GM21447 (cell line): ENCODE results near the gene TBC1D21.
"Not testable (repeated sequence)": the region's sequence is repeated elsewhere in the genome, so short reads cannot be mapped to it uniquely, and the experiment has no call there.

Experiments used
- ATAC-seq: cut with Tn5 transposase; IDR thresholded peaks from one replicate; pipeline ENCODE4 v1.9.1; 2021; ENCODE audit not compliant: unreplicated experiment

TBC1D21 gene

GRCh38 chr15:73927476-73928240 is 54.3 kb downstream of the TBC1D21 start:
- no peak for ATAC-seq

GRCh38 chr15:73928241-73928579 is 54.8 kb downstream of the TBC1D21 start:
- no peak for ATAC-seq

- ATAC-seq = no peak
Observed at GRCh38 chr15:73928971-73929627, 55.7 kb downstream of the TBC1D21 start.

GRCh38 chr15:73930371-73930770 is 57.0 kb downstream of the TBC1D21 start:
- ATAC-seq = no peak

GRCh38 chr15:73930790-73931281 is 57.5 kb downstream of the TBC1D21 start:
- no peak for ATAC-seq

- ATAC-seq = no peak
Observed at GRCh38 chr15:73931441-73931840, 58.1 kb downstream of the TBC1D21 start.

GRCh38 chr15:73932381-73933191 is 59.2 kb downstream of the TBC1D21 start:
- ATAC-seq = no peak

GRCh38 chr15:73934281-73934680 is 60.9 kb downstream of the TBC1D21 start:
- ATAC-seq = no peak

- ATAC-seq = no peak
Observed at GRCh38 chr15:73935547-73935946, 62.2 kb downstream of the TBC1D21 start.

GRCh38 chr15:73936181-73936580 is 62.8 kb downstream of the TBC1D21 start:
- ATAC-seq = no peak

- no peak for ATAC-seq
Observed at GRCh38 chr15:73936588-73937290, 63.4 kb downstream of the TBC1D21 start.

- no peak for ATAC-seq
Observed at GRCh38 chr15:73937296-73937695, 63.9 kb downstream of the TBC1D21 start.

GRCh38 chr15:73937726-73938125 is 64.4 kb downstream of the TBC1D21 start:
- no peak for ATAC-seq

GRCh38 chr15:73938516-73938915 is 65.2 kb downstream of the TBC1D21 start:
- not testable (repeated sequence) for ATAC-seq
